HG03558 (cell line): ENCODE results near the gene FASLG.

Source experiments
- ATAC-seq: cut with Tn5 transposase; IDR thresholded peaks from one replicate; pipeline ENCODE4 v1.9.1; 2021; ENCODE audit warnings: moderate number of reproducible peaks; ENCODE audit not compliant: unreplicated experiment; ENCODE audit errors: extremely low read depth

FASLG gene

GRCh38 chr1:172642970-172643369 lies 15.9 kb upstream of the FASLG start:
- no peak for ATAC-seq

GRCh38 chr1:172646653-172647052 lies 12.2 kb upstream of the FASLG start:
- no peak for ATAC-seq

GRCh38 chr1:172647110-172647564 lies 11.8 kb upstream of the FASLG start:
- ATAC-seq = no peak

GRCh38 chr1:172647987-172648386 lies 10.9 kb upstream of the FASLG start:
- no peak for ATAC-seq

- ATAC-seq = no peak
Observed at GRCh38 chr1:172650474-172651193, 8.3 kb upstream of the FASLG start.

GRCh38 chr1:172653015-172653709 lies 5.7 kb upstream of the FASLG start:
- ATAC-seq = no peak

- ATAC-seq = no peak
Observed at GRCh38 chr1:172654535-172654934, 4.4 kb upstream of the FASLG start.

- no peak for ATAC-seq
Observed at GRCh38 chr1:172656576-172656975, 2.3 kb upstream of the FASLG start.

GRCh38 chr1:172657586-172657985 lies 1.3 kb upstream of the FASLG start:
- no peak for ATAC-seq

- ATAC-seq = no peak
Observed at GRCh38 chr1:172661107-172661506, 2.2 kb downstream of the FASLG start.

GRCh38 chr1:172662464-172663109 lies 3.7 kb downstream of the FASLG start:
- peak; percentile 64 for ATAC-seq

GRCh38 chr1:172663732-172664131 lies 4.8 kb downstream of the FASLG start:
- ATAC-seq = no peak

GRCh38 chr1:172668097-172668496 lies 9.2 kb downstream of the FASLG start:
- no peak for ATAC-seq

- no peak for ATAC-seq
Observed at GRCh38 chr1:172669011-172669410, 10.1 kb downstream of the FASLG start.

GRCh38 chr1:172670316-172670715 lies 11.4 kb downstream of the FASLG start:
- no peak for ATAC-seq

- ATAC-seq = no peak
Observed at GRCh38 chr1:172670791-172671190, 11.9 kb downstream of the FASLG start.

- ATAC-seq = no peak
Observed at GRCh38 chr1:172671591-172671990, 12.7 kb downstream of the FASLG start.

- ATAC-seq = no peak
Observed at GRCh38 chr1:172672720-172673119, 13.8 kb downstream of the FASLG start.

- no peak for ATAC-seq
Observed at GRCh38 chr1:172673761-172674160, 14.9 kb downstream of the FASLG start.

- ATAC-seq = no peak
Observed at GRCh38 chr1:172674831-172675613, 16.1 kb downstream of the FASLG start.
